HCT116 (cell line): ENCODE measurements around the gene GALNT2. TPM values are rescaled to one million over a fixed set of nuclear protein-coding genes. Genes with fewer than 3 reads are reported as not detected.

ENCODE experiments used
- ATAC-seq: fragments of 200-7000 bp; cut with Tn5 transposase; 2 replicates; pipeline ENCODE4 v1.9.1; 2020; ENCODE audit warnings: mild to moderate bottlenecking, moderate library complexity
- BruUV-seq: library from RNA; stranded (reverse); fragments of 400-500 nt; replicated peaks from 2 replicates; lab custom pipeline; 2021; lab: Mats Ljungman, UMichigan
- CTCF ChIA-PET: fragments of 300-600 bp; sonication (Branson Sonifier 250); formaldehyde crosslinking; loops from one replicate; lab custom pipeline; 2021; ENCODE audit warnings: antibody characterized with exemption; lab: Charles Lee
- POLR2A ChIA-PET: fragments of 300-600, 350-600 bp; sonication (Branson Sonifier 250); formaldehyde crosslinking; loops from one replicate; lab custom pipeline; 2021; ENCODE audit warnings: antibody characterized with exemption; lab: Charles Lee
- RAD21 ChIA-PET, 2 experiments: fragments of 300-600 bp; sonication (Branson Sonifier 250); formaldehyde crosslinking; loops; one replicate each; lab custom pipeline; 2023; ENCODE audit warnings: low total read pairs in 2 of 2; ENCODE audit not compliant: uncharacterized antibody in 2 of 2, unreplicated experiment in 2 of 2, low non-redundant PET in 1 of 2; lab: Charles Lee
- DNase-seq: peaks from one replicate; pipeline ENCODE4 v3.0.0-alpha.2; 2010; ENCODE audit warnings: low read depth, low spot score
- H2AFZ ChIP-seq: fragments of 200-600 bp; shearing (Covaris generic), sonication (generic); 2 replicates; pipeline ENCODE4 v1.6.1; 2017; ENCODE audit warnings: low read depth, mixed run types, mixed read lengths, antibody characterized with exemption, low read length; ENCODE audit not compliant: poor library complexity, severe bottlenecking
- H3K27ac ChIP-seq: 2 replicates; pipeline ENCODE4 v1.5.1; 2012; ENCODE audit warnings: low read depth, low read length
- H3K27me3 ChIP-seq: fragments of 200-600 bp; sonication (generic); 2 replicates; pipeline ENCODE4 v1.6.1; 2016; ENCODE audit warnings: mixed run types, low read length, mixed read lengths; ENCODE audit not compliant: insufficient read depth
- H3K36me3 ChIP-seq, 2 experiments: fragments of 200-500 bp in 1 of 2; fragments of 200-600 bp in 1 of 2; sonication (Bioruptor generic) in 1 of 2; sonication (generic) in 1 of 2; 2 replicates each; pipeline versions ENCODE4 v1.5.1 to v1.6.1; 2014 to 2016; ENCODE audit warnings: low read length in 2 of 2, inconsistent platforms in 1 of 2, mixed read lengths in 1 of 2, mixed run types in 1 of 2; ENCODE audit not compliant: insufficient read depth in 2 of 2, control insufficient read depth in 1 of 2
- H3K4me1 ChIP-seq, 2 experiments: fragments of 200-600 bp in 1 of 2; sonication (generic) in 1 of 2; 2 replicates each; pipeline versions ENCODE4 v1.5.1 to v1.6.1; 2012 to 2017; ENCODE audit warnings: low read length in 2 of 2, inconsistent platforms in 1 of 2, mild to moderate bottlenecking in 1 of 2, mixed read lengths in 1 of 2, mixed run types in 1 of 2, moderate library complexity in 1 of 2; ENCODE audit not compliant: insufficient read depth in 2 of 2, control insufficient read depth in 1 of 2
- H3K4me2 ChIP-seq: fragments of 200-600 bp; sonication (generic); 2 replicates; pipeline ENCODE4 v1.6.1; 2017; ENCODE audit warnings: mixed run types, low read length, mixed read lengths
- H3K4me3 ChIP-seq, 2 experiments: fragments of 200-600 bp in 1 of 2; sonication (generic) in 1 of 2; replicated peaks in 1 of 2; 2 replicates each; pipeline ENCODE4 v1.5.1; 2011 to 2016; ENCODE audit warnings: low read length in 2 of 2, control low read depth in 1 of 2, low read depth in 1 of 2, mild to moderate bottlenecking in 1 of 2, mixed read lengths in 1 of 2, mixed run types in 1 of 2
- H3K79me2 ChIP-seq: fragments of 200-600 bp; sonication (generic); 2 replicates; pipeline ENCODE4 v1.6.1; 2017; ENCODE audit warnings: mild to moderate bottlenecking, mixed run types, low read length, moderate library complexity, mixed read lengths; ENCODE audit not compliant: insufficient read depth
- H3K9ac ChIP-seq: fragments of 200-600 bp; sonication (generic); 2 replicates; pipeline ENCODE4 v1.6.1; 2016; ENCODE audit warnings: low read length, mixed read lengths
- H3K9me2 ChIP-seq: fragments of 200-600 bp; sonication (generic), shearing (Covaris generic); 2 replicates; pipeline ENCODE4 v1.6.1; 2017; ENCODE audit warnings: mixed run types, mild to moderate bottlenecking, moderate library complexity; ENCODE audit not compliant: insufficient read depth
- H3K9me3 ChIP-seq, 2 experiments: fragments of 200-500 bp in 1 of 2; fragments of 200-600 bp in 1 of 2; sonication (Bioruptor generic) in 1 of 2; sonication (generic) in 1 of 2; 2 replicates each; pipeline ENCODE4 v1.6.1; 2014 to 2017; ENCODE audit warnings: low read length in 2 of 2, mixed read lengths in 2 of 2, inconsistent platforms in 1 of 2, low read depth in 1 of 2, mild to moderate bottlenecking in 1 of 2, mixed run types in 1 of 2, moderate library complexity in 1 of 2; ENCODE audit not compliant: control insufficient read depth in 1 of 2, insufficient read depth in 1 of 2
- H4K20me1 ChIP-seq: fragments of 200-600 bp; sonication (generic), shearing (Covaris generic); 2 replicates; pipeline ENCODE4 v1.6.1; 2017; ENCODE audit warnings: mixed run types, mild to moderate bottlenecking, moderate library complexity; ENCODE audit not compliant: insufficient read depth
- CEBPB ChIP-seq: IDR thresholded peaks from 2 replicates; pipeline ENCODE4 v1.6.1; 2012; ENCODE audit warnings: low read depth
- ELF1 ChIP-seq: IDR thresholded peaks from 2 replicates; pipeline ENCODE4 v1.6.1; 2012; ENCODE audit warnings: low read depth, borderline replicate concordance
- EZH2 ChIP-seq: fragments of 200-600 bp; sonication (generic); IDR thresholded peaks from 2 replicates; pipeline ENCODE4 v1.6.1; 2017; ENCODE audit warnings: antibody characterized with exemption, mixed run types
- FOSL1 ChIP-seq: IDR thresholded peaks from 2 replicates; pipeline ENCODE4 v1.6.1; 2012; ENCODE audit warnings: low read depth
- RAD21 ChIP-seq: IDR thresholded peaks from 2 replicates; pipeline ENCODE4 v1.6.1; 2012; ENCODE audit warnings: low read depth, mild to moderate bottlenecking
- REST ChIP-seq: IDR thresholded peaks from 2 replicates; pipeline ENCODE4 v1.6.1; 2012; ENCODE audit warnings: low read depth
- ZFX ChIP-seq: fragments of 450-650 bp; IDR thresholded peaks from 2 replicates; pipeline ENCODE4 v1.6.1; 2017
- ZNF274 ChIP-seq: fragments of 200-500 bp; sonication (Bioruptor generic); IDR thresholded peaks from 2 replicates; pipeline ENCODE4 v1.6.1; 2014; ENCODE audit warnings: mild to moderate bottlenecking, low read depth, low read length, inconsistent platforms
- intact Hi-C: fragments of 100-400 bp; cut with micrococcal nuclease; formaldehyde crosslinking; loops from 2 replicates; pipeline ENCODE4 v1.10.0; 2022
- total RNA-seq: library from RNA; stranded (reverse); gene quantifications from one replicate; pipeline ENCODE4 v1.2.1, GENCODE V29; 2021; ENCODE audit not compliant: unreplicated experiment
- TF ChIP-seq, protein P1 (sequence below), 3 experiments: fragments of 200-600 bp in 1 of 3; sonication (generic) in 1 of 3; IDR thresholded peaks in 2 of 3; conservative IDR thresholded peaks in 1 of 3; 2 replicates each; pipeline ENCODE4 v1.5.1; 2012 to 2017; ENCODE audit warnings: low read depth in 2 of 3, low read length in 2 of 3, antibody characterized with exemption in 1 of 3, borderline replicate concordance in 1 of 3, control low read depth in 1 of 3, mild to moderate bottlenecking in 1 of 3, mixed read lengths in 1 of 3, mixed run types in 1 of 3, moderate library complexity in 1 of 3; ENCODE audit not compliant: insufficient read depth in 1 of 3

The GALNT2 gene
- total RNA-seq, 1 experiment from 2014 or later = 40.8 TPM

DNA sequence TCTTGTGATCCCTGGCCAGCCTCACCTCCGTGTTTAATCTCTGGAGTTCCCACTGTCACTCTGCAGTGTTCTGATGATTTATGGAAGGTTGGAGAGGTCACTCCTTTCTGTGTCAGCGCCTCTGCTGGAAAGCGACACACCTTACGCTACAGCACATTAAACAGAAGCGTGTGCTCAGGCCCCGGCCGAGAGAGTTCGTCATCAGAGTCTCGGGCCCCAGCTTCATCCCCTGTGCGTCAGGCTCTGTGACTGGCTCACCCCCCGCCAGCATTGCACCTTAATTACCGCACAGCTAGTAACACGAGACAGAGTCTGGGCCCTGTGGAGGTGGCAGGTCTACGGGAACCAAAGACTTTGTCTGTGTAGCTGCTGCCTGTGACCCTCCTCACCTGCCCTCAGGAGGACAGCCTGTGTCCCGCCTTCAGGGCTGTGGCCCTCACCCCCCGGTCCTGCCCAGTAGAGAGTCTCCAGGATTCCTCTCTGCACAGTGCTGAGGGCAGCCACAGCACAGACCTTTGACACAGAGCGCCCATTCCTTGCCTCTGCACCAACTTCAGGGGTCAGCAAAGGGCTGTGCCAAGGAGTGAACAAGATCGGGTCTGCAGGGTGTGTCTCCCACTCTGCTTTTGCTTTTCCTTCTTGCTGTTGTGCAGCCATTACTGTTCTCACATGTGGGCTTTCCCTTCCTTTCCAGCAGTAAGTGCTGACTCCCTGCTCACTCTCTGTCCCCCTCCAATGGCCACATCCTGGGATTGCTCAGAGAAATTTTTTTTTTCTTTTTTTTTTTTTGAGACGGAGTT, 201.5 kb downstream of the GALNT2 start:
- Histone ChIP-seq H3K4me1 (peaks cover 0 to 7% of the 10 kb centered on the region in 2 experiments; a peak in 2 of 4 replicates), H3K9ac (no peak overlapping the region), H3K9me2 (no peaks in the 10 kb centered on the region), H3K4me3 (no peak overlapping the region), H4K20me1 (no peaks in the 10 kb centered on the region), H2AFZ (no peak overlapping the region), H3K36me3 (no peaks in the 10 kb centered on the region; a peak in 1 of 4 replicates), H3K4me2 (no peak overlapping the region), H3K27ac (no peak overlapping the region), H3K9me3 (no peaks in the 10 kb centered on the region), H3K79me2 (no peaks in the 10 kb centered on the region), H3K27me3 (no peaks in the 10 kb centered on the region)
- ChIA-PET POLR2A (no interaction called here), CTCF (no interaction called here), RAD21 (no interaction called here)
- peak; percentile 6 for DNase-seq
- BruUV-seq = no TSS peak
- TF ChIP-seq ZFX (no peak), REST (no peak), ZNF274 (no peak), RAD21 (peak; percentile 72), ELF1 (no peak), EZH2 (no peak), CEBPB (no peak), FOSL1 (no peak)
- TF ChIP-seq, protein P1, sequence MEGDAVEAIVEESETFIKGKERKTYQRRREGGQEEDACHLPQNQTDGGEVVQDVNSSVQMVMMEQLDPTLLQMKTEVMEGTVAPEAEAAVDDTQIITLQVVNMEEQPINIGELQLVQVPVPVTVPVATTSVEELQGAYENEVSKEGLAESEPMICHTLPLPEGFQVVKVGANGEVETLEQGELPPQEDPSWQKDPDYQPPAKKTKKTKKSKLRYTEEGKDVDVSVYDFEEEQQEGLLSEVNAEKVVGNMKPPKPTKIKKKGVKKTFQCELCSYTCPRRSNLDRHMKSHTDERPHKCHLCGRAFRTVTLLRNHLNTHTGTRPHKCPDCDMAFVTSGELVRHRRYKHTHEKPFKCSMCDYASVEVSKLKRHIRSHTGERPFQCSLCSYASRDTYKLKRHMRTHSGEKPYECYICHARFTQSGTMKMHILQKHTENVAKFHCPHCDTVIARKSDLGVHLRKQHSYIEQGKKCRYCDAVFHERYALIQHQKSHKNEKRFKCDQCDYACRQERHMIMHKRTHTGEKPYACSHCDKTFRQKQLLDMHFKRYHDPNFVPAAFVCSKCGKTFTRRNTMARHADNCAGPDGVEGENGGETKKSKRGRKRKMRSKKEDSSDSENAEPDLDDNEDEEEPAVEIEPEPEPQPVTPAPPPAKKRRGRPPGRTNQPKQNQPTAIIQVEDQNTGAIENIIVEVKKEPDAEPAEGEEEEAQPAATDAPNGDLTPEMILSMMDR (IDR thresholded peaks at IDR 0.05 in 2 of 3, conservative IDR thresholded peaks at IDR 0.05 in 1 of 3; ENCODE audit: borderline replicate concordance in 1 of 3, insufficient read depth in 1 of 3, low read depth in 2 of 3, low read length in 2 of 3) = peak; percentile 42 to 51 (median 50); a peak in 4 of 6 replicates
- intact Hi-C loops = loop anchor here (2.0 to 5.0 kb wide), 2 partner anchors 202 to 606 kb away; partner anchors contain the start of gene GALNT2
- peak; percentile 89 for ATAC-seq
